Skeletal muscle cell (primary cell): ENCODE measurements around the gene COL4A4.

ENCODE experiments used
- DNase-seq: peaks from one replicate; pipeline ENCODE4 v3.0.0-alpha.2; 2010; ENCODE audit warnings: low read depth
- H3K4me3 ChIP-seq: 2 replicates; pipeline ENCODE4 v1.5.1; 2011; ENCODE audit warnings: low read depth, mild to moderate bottlenecking, control low read depth, low read length, moderate library complexity

Gene COL4A4

DNA sequence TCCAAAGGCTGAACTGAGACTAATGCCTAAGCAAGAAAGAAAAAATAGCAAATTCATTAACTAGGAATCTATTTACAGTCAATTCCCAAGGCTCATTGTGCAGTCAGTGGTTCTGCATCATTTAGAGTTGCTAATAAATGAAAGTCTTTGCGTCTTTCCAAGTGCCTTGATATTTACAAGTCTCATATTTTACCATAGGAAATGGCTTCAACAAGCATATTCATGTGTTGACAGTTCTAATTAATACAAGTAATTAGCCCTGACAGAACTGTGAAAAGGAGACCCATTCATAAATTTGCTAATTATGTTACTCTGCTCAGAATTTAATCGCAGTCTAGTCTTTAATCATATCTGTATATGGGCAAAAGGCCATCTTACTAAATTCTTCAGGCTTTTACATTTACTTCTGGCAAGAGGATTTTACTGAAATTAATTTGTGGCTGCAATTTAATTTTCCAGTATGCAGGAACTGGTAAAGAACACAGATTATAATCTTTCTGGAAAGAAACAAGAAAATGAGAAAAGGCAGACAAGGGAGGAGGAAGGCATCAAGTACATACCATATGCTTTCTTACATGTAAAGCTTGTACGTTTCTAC, 201.7 kb downstream of the COL4A4 start:
- H3K4me3 ChIP-seq = no peak overlapping the region
- no peak for DNase-seq

DNA sequence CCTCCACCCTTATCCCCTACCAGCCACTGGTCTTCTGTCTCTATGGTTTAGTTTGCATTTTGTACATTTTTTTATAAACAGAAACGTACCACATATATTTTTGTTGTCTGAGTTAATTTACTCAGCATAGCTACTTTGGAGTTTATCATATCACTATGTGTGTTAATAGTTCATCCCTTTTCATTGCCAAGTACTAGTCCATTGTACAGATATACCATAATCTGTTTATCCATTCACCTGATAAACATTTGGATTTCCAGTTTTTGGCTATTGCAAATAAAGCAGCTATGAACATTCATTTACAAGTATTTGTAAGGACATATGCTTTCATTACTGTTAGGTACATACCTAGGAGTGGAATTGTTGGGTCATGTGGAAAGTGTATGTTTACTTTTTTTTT, 204.6 kb downstream of the COL4A4 start:
- H3K4me3 ChIP-seq = no peak overlapping the region
- no peak for DNase-seq

DNA sequence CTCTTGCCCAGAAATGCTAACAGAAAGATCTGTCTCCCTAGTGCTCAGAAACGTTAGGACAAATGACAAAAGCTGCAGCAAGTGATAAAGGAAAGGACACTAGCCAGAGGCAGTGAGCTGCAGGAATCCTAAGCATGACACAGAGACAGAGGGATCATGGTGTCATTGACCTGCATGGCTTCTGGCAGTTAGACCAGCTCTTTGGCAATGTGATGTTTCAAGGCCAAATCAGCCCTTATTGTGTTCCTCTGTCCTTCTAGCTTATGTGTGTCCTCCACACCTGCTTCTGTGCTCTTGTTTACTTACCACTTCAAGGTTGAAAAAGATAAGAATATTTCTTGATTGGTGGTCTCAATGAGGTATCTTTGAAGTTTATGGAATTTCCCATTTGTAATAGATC, 207.3 kb downstream of the COL4A4 start:
- DNase-seq = no peak
- H3K4me3 ChIP-seq = no peak overlapping the region

DNA sequence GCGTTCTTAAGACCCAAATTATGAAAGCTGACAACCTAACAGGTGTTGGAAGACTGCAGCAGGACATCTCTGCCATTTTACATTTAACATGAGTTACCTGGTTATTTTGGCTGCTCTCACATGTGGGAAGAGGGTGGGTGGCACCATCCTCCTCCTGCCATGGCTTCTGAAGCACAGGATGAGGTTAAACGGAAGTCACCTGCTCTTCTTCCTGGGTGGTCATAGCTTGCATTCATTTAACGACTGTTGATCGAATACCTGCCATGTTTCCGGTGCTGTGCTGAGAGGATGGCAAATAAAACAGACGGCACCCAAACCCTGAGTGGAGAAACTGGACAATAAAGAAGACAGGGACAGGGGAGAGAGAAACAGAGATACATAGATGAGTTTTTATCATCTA, 210.2 kb downstream of the COL4A4 start:
- DNase-seq = no peak
- no peak overlapping the region for H3K4me3 ChIP-seq

DNA sequence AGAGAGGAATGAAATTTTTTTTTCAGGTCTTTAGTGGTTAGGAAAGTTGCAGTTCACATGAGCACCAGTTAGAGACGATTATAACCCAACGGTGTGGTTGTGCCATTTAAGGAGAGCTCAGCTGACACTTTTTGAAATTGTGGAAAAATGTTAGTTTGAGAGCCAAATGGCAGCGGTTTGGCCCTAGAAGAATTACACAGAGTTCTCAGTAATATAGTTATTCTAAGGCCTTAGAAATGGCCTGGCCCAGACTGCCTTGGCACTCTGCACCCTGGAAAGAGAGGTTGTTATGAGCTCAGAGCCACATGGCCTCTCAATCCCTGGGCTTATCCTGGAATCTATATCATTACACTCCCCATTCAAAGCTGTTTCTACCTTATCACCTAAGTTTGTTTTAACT, 210.8 kb downstream of the COL4A4 start:
- H3K4me3 ChIP-seq = no peak overlapping the region
- DNase-seq = no peak
